ENCODE data around the gene BDH1. TPM values are rescaled to one million over a fixed set of nuclear protein-coding genes. Genes with fewer than 3 reads are reported as not detected.
"Not testable (repeated sequence)": the region's sequence is repeated elsewhere in the genome, so short reads cannot be mapped to it uniquely, and the experiment has no call there.

The BDH1 gene
- polyA plus RNA-seq, 3 donors: 39.9 to 44.2 (median 40.0) TPM

DNA sequence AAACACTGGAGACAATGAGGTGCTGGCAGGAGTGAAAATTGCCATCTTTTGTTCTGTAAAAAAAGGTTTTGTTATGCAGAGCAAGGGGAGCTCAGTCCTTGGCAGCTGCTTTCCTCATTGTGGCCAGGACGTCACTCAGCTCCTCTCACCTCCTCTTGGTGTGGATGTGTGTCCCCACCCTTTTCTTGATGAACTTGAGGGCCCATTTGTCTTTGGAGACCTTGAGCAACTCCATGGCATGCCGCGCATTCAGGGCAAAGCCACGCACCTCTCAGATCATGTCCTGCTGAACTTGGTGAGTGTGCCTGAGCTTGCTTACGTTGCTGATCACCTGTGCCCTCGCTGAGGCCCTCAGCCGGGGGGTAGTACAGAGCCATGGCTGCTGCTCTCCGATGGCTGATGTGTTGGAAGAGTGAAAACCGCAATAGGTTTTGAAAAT, 24.5 kb upstream of the BDH1 start:
- DNase-seq (ENCODE audit: low read depth in 3 of 3, low spot score in 2 of 3): no peak

DNA sequence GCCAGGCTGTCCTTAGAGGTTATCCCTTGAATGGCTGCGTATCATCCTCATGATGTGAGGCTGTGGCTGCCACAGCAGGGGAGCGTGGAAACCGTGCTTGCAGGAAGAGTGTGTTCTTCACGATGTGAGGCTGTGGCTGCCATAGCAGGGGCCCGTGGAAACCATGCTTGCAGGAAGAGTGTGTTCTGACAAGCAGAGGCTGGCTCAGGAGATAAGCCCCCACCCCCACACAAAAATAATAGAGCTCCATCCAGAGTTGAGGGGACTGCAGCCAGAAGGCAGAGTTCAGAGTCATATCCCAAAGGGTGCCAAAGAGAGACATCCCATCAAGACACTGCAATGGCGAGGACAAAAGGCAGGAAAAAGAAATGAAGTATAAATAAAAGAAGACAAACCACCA, 22.6 kb upstream of the BDH1 start:
- DNase-seq (ENCODE audit: low read depth in 3 of 3, low spot score in 2 of 3): no peak

- DNase-seq (ENCODE audit: low read depth in 3 of 3, low spot score in 2 of 3): no peak
These were observed 21.8 kb upstream of the BDH1 start for GRCh38 chr3:197577366-197578074.

- no peak for DNase-seq (ENCODE audit: low read depth in 3 of 3, low spot score in 2 of 3)
These were observed 21.1 kb upstream of the BDH1 start for GRCh38 chr3:197576838-197577237.

DNA sequence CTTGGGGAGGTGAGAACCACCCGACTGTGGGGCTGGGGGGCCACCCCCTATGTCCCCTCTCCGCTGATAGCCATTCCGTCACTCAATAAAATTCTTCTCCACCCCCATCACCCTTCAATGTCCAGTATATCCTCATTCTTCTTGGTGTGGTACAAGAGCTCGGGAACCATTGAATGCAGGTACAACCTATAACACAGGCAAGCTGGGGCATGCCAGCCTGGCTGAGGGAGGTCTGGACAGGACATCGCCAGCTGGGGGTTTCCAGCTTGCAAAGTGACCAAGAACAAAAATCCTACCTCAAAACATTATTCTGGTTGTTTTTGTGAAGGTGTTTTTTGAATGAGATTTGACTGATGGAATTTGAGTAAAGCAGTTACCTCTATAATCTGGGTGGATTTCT, 19.6 kb upstream of the BDH1 start:
- DNase-seq (ENCODE audit: low read depth in 3 of 3, low spot score in 2 of 3): no peak

DNA sequence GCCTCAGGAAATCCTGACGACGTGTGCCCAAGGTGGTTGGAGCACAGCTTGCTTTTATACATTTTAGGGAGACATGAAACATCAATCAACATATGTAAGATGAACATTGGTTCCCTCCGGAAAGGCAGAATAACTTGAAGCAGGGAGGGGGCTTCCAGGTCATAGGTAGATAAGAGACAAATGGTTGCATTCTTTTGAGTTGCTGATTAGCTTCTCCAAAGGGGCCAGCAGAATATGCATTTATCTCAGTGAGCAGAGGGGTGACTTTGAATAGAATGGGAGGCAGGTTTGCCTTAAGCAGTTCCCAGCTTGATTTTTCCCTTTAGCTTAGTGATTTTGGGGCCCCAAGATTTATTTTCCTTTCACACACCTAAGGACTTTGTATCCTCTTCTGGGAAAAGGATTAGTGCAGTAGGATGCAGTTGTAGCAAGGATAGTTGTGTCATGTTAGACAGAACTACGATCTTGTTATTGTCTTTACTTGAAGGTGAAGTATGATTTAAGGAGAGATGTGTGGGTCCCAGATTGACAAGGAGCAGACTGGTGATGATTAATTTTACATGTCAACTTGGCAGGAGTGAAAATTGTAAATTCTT, 18.7 kb upstream of the BDH1 start:
- not testable (repeated sequence) for DNase-seq (ENCODE audit: low read depth in 3 of 3, low spot score in 2 of 3)

DNA sequence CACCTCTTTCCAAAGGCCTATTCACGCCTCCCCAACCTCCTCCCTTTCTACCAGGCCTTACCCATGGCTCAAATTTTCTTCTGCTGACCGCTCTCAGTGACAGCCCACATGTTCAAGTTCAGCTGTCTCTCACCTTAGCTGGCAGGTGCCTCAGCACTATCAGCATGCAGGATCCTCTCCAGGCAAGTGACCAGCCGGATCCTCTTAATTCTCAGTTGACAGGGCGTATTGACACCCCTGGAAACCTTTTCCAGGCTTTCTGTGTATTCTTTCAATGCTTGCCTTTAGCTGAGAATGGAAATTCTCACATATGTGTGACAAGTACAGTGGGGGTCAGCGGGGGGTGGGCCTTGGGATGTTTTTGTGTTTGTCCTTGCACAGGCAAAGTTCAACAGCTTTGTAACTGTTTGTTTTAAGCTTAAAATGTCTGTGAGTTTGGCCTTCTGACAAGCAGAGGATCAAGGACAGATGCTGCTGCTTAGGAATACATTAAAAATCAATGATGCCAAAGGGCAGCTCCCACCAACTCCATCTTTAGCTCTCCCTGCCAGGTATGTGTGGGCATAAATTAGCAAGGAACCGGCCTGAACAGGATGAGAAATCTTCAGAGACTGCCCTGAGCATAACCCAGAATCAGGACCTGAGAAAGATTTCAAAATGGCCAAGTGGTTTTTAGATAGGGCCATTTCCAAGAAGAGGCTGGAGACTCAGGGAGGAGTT, 17.4 kb upstream of the BDH1 start:
- no peak for DNase-seq (ENCODE audit: low read depth in 3 of 3, low spot score in 2 of 3)

DNA sequence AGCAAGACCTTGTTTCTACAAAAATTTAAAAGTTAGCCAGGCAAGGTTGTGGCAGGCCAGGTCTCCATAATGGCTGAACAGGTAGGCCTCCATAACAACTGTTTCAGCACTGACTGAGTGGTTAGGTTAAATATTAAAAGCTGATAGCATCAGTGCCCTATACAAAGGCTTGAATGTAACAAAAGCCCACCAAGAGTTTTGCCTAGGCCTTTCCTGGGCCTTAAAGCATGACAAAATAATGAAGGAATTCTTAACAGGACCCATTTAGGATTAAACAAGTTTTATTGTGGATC, 16.1 kb upstream of the BDH1 start:
- not testable (repeated sequence) for DNase-seq (ENCODE audit: low read depth in 3 of 3, low spot score in 2 of 3)

DNA sequence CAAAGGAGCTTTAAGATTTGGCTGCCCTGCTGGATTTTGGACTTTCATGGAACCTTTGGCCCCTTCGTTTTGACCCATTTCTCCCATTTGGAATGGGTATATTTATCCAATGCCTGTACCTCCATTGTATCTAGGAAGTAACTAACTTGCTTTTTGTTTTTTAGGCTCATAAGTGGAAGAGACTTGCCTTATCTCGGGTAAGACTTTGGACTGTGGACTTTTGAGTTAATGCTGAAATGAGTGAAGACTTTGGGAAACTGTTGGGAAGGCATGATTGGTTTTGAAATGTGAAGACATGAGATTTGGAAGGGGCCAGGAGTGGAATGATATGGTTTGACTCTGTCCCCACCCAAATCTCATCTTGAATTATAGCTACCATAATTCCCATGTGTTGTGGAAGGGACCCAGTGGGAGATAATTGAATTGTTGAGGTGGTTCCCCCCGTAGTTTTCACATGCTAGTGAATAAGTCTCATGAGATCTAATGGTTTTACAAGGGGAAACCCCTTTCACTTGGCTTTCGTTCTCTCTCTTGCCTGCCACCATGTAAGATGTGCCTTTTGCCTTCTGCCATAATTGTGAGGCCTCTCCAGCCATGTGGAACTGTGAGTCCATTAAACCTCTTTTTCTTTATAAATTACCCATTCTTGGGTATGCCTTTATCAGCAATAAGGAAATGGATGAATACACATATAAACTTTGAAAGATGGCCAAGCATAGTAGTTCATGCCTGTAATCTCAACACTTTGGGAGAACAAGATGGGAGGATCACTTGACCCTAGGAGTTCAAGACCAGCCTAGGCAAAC, 15.5 kb upstream of the BDH1 start:
- not testable (repeated sequence) for DNase-seq (ENCODE audit: low read depth in 3 of 3, low spot score in 2 of 3)

- not testable (repeated sequence) for DNase-seq (ENCODE audit: low read depth in 3 of 3, low spot score in 2 of 3)
These were observed 13.7 kb upstream of the BDH1 start for GRCh38 chr3:197569433-197569832.

GRCh38 chr3:197567904-197568681, 12.3 kb upstream of the BDH1 start:
- DNase-seq (ENCODE audit: low read depth in 3 of 3, low spot score in 2 of 3): no peak

DNA sequence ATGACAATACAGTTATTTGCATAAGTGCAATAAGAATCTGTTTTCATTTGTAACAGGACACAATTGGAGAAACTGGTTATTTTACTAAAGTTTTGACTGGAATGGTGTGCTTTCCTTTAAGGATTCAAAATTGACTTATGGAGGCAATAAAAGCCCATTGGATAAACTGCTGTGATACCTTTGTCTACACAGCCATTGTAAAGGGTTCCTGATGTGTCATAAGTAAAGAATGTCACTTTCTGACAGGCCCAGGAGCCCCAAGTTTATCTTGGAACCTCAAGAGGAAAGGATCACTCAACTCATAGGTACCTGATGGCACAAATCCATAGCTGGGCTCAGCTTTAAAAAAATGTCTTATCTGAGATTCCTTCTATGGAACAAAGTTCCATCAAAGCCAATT, 10.4 kb upstream of the BDH1 start:
- DNase-seq (ENCODE audit: low read depth in 3 of 3, low spot score in 2 of 3): not testable (repeated sequence)

- DNase-seq (ENCODE audit: low read depth in 3 of 3, low spot score in 2 of 3): no peak
These were observed 8.5 kb upstream of the BDH1 start for GRCh38 chr3:197564097-197564843.

DNA sequence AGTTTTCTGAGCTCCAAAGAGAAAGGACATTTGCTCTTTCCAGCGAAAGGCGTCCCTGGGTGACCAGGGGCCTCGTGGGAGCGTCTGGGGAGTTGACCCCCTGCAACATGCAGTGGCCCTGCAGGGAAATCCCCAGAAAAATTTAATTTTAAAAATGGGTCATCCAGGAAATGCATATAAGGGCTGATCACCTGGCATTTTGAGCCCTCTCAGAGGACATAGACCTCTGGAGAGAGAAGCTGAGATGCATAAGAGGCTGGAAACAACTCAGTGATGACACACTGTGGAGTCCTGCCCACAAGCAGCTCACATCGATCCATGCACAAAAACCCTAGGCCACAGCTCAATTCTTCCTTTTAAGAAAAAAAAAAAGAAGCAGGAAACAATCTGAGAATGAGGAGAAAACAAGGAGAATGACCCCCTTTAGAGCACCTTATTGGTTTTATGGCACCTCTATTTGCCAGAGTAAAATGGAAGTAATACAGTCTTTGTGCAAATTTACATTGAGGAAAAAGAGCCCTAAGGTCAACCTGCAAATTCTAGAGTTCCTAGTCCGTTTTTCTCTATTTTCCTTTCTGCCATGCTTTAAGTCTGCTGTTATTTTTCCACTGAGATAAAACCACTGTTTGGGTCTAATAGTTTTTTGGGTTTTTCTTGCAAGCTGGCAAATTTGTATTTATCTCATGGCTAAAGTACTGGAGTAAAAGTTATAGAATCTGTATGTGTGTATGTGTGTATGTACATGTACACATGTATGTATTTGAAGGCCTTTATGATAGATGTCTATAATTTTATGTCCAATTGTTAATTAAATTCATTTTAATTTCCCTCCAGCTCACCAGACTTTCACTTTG, 6.9 kb upstream of the BDH1 start:
- DNase-seq (ENCODE audit: low read depth in 3 of 3, low spot score in 2 of 3): no peak

DNA sequence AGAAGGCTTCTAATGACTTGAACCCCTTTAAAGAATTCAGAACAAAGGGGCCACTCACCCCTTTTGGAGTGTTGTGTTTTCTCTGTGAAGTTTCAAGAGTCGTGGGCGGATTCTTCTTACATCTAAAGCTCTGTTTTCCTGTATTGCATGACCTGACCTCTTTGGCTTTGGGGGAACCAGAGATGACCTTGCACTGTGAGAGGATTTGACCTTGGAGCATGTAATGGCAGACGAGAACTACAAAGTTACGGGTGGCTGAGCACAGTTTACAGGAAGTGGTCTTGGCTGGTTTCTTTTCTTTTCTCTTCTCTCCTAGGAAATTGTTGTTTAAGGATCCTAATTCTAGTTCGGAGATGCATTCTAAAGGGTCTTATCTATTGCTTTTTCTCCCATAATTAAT, 6.2 kb upstream of the BDH1 start:
- no peak for DNase-seq (ENCODE audit: low read depth in 3 of 3, low spot score in 2 of 3)

DNA sequence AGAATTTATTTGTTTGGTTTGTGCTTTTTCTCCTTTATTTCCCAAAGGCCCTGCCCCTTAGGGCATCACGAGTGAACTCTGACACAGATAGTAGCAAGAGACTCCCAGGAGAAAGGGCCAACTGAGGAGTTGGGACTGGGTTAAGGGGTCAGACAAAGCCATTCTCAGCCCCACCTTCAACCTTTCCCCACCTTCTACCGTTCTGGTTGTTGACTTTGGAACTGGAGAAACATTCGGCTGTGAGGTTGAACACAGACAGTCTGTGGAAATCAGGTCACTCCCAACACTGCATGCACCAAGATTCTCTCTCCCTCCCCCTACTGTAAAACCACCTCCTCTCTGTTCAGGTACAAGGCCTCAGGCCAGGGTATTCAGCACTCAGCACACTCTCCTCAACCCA, 3.9 kb upstream of the BDH1 start:
- no peak for DNase-seq (ENCODE audit: low read depth in 3 of 3, low spot score in 2 of 3)

DNA sequence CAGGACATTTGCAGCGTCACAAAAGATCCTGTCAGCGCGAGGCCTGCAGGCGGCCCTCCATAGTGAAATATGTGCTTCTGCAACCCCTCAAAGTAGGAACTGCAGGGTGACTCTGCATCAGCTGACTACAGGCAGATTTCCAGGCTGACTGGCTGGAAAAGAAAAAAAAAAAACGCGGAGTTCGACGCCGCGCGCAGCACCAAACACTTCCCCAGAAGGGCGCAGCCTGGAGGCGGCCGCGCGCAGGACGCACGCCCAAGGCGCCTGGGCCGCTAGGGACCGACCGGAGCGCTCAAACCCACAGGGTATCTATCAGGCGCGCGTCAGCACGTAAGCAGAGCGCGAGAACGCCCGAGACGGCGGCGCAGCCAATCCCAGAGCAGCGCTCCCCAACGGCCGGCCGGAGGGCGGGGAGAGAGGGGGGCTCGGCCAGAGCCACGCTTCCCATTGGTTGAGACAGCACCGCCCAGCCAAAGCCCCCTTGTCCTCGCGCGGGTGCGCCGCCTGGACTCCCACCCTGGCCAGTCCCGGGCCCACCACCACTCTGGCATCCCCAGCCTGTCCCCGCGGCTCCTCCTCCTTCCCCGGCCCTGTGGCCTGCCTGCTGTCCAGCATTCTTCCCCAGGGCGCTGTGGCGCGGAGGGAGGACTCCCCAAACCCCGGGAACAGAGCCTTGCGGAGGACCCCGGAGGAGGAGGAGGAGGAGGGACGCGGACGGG, 1.0 kb downstream of the BDH1 start:
- peak; percentile 83 to 91 (median 88) for DNase-seq (ENCODE audit: low read depth in 3 of 3, low spot score in 2 of 3)

DNA sequence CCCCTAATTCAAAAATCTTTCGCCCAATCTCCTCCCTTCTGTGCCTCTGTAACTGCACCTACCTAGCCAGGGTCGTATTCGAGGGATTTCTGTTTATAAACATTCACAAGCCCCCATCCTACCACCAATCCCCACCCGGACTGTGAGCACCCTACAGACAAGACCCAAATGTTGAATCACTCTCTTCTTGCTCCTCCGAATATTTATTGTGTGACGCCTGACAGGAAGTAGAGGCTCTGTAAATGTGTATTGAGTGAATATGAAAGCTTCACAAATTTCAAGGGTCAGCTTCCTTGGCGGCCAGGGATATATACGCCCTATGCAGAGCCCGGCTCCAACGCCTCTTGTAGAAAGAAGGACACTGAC, 1.6 kb downstream of the BDH1 start:
- no peak for DNase-seq (ENCODE audit: low read depth in 3 of 3, low spot score in 2 of 3)

Measured in right renal cortex interstitium (tissue), 3 donors.